Thyroid gland (tissue), 4 donors: Measurements from ENCODE around the gene LAMA3.

Experiments
- POLR2A ChIP-seq, 2 donors: fragments of 450-650 bp; IDR thresholded peaks; one replicate each; pipeline ENCODE4 v1.6.1; 2017; ENCODE audit warnings: antibody characterized with exemption in 2 of 2, mild to moderate bottlenecking in 2 of 2, moderate library complexity in 1 of 2
- TF ChIP-seq, protein P1 (sequence below), 6 experiments: fragments of 200-600 bp in 3 of 6; fragments of 450-650 bp in 3 of 6; sonication (generic) in 3 of 6; IDR thresholded peaks; one replicate each; pipeline ENCODE4 v1.5.1; 2016 to 2019; ENCODE audit warnings: antibody characterized with exemption in 6 of 6, mild to moderate bottlenecking in 2 of 6, inconsistent platforms in 1 of 6, moderate library complexity in 1 of 6

DNA sequence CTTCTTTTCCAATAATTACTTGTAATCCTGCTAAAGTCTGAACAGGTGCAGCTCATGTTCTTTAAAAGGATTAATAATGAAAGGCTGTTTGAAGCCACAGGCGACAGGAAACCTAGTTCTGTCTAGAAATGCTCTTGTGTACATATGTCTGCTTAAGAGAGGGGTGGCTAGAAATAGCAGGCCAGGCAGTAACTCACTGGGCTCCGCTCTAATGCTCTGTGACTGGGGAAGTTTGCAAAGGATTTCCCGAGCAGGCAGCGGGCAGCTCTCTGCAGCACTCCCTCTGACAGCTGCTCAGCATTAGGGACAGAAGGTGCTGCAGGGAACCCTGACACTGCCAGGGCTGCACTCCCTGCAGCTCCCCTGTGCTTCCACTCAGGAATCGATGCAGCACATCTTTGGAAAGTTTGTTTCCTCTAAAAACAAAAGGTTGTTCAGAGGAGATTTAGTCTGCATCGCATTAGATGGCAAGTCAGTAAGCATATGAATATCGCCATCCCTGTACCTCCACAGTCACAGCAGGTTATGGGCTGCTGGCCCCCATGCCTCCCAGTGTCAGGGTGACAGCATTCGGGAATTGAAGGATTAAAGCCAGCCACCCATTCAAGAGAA is 292.2 kb downstream of the LAMA3 start:
- TF ChIP-seq, protein P1, sequence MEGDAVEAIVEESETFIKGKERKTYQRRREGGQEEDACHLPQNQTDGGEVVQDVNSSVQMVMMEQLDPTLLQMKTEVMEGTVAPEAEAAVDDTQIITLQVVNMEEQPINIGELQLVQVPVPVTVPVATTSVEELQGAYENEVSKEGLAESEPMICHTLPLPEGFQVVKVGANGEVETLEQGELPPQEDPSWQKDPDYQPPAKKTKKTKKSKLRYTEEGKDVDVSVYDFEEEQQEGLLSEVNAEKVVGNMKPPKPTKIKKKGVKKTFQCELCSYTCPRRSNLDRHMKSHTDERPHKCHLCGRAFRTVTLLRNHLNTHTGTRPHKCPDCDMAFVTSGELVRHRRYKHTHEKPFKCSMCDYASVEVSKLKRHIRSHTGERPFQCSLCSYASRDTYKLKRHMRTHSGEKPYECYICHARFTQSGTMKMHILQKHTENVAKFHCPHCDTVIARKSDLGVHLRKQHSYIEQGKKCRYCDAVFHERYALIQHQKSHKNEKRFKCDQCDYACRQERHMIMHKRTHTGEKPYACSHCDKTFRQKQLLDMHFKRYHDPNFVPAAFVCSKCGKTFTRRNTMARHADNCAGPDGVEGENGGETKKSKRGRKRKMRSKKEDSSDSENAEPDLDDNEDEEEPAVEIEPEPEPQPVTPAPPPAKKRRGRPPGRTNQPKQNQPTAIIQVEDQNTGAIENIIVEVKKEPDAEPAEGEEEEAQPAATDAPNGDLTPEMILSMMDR (IDR thresholded peaks at IDR 0.05): no peak
- no peak for TF ChIP-seq POLR2A (IDR thresholded peaks at IDR 0.05)
